ENCODE data around the gene GALNT10. TPM values are rescaled to one million over a fixed set of nuclear protein-coding genes. Genes with fewer than 3 reads are reported as not detected.

The GALNT10 gene
- total and polyA plus RNA-seq, 2 experiments from 2014 or later: 43.0 to 45.9 TPM

DNA sequence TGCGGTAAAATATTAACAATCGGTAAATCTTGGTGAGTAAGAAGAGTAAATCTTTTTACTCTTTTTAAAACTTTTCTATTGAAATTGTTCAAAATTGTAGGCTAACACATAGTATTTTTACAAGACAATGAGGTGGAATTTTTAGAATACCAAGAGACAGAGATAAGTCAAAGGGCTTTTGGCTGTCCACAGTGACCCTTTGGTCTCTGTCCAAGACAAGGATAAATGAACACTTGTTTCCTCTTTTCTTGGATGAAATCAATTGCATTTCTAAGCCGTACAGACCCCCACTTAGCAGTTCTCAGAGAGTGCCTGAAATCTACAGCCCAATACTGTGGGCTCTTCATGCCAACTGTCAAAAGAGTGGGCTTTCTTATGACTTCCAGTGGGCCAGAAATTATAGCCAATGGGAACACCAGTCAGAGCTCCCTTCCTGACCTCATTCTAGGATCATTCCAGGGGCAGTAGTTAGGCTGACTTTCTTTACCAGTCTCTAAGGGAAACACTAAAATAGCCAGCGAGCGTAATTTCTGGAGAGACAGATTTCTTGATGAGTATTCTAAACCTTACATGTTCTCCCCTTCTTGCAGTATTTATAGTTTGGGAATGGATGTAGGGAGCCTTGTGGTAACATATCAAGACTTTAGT is 74.1 kb downstream of the GALNT10 start:
- TF ChIP-seq EZH2 (IDR thresholded peaks at IDR 0.05; ENCODE audit: borderline replicate concordance) (no peak), EZH2phosphoT487 (IDR thresholded peaks at IDR 0.05; ENCODE audit: low read depth, severe bottlenecking, unreplicated experiment) (no peak)
- TF ChIP-seq, protein P1, sequence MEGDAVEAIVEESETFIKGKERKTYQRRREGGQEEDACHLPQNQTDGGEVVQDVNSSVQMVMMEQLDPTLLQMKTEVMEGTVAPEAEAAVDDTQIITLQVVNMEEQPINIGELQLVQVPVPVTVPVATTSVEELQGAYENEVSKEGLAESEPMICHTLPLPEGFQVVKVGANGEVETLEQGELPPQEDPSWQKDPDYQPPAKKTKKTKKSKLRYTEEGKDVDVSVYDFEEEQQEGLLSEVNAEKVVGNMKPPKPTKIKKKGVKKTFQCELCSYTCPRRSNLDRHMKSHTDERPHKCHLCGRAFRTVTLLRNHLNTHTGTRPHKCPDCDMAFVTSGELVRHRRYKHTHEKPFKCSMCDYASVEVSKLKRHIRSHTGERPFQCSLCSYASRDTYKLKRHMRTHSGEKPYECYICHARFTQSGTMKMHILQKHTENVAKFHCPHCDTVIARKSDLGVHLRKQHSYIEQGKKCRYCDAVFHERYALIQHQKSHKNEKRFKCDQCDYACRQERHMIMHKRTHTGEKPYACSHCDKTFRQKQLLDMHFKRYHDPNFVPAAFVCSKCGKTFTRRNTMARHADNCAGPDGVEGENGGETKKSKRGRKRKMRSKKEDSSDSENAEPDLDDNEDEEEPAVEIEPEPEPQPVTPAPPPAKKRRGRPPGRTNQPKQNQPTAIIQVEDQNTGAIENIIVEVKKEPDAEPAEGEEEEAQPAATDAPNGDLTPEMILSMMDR (IDR thresholded peaks at IDR 0.05; ENCODE audit: poor library complexity): no peak
- Histone ChIP-seq H4K20me1 (ENCODE audit: insufficient read depth, poor library complexity, severe bottlenecking) (no peaks in the 10 kb centered on the region), H3K27me3 (no peaks in the 10 kb centered on the region), H3K27ac (no peak overlapping the region), H3K9me3 (ENCODE audit: low read depth) (no peaks in the 10 kb centered on the region), H2AFZ (no peak overlapping the region), H3K4me1 (ENCODE audit: insufficient read depth) (peaks cover 13% of the 10 kb centered on the region), H3K4me3 (no peak overlapping the region), H3K79me2 (no peaks in the 10 kb centered on the region), H3K4me2 (no peak overlapping the region), H3K9me2 (replicated peaks; ENCODE audit: insufficient read depth) (no peaks in the 10 kb centered on the region), H3K36me3 (replicated peaks; ENCODE audit: insufficient read depth, low read depth) (no peaks in the 10 kb centered on the region)
- no peak for DNase-seq (ENCODE audit: low spot score)
- WGBS (ENCODE audit: low lambda C conversion rate, missing lambda C conversion rate): 89% methylated on average over 5 of the region's 5 CpGs

DNA sequence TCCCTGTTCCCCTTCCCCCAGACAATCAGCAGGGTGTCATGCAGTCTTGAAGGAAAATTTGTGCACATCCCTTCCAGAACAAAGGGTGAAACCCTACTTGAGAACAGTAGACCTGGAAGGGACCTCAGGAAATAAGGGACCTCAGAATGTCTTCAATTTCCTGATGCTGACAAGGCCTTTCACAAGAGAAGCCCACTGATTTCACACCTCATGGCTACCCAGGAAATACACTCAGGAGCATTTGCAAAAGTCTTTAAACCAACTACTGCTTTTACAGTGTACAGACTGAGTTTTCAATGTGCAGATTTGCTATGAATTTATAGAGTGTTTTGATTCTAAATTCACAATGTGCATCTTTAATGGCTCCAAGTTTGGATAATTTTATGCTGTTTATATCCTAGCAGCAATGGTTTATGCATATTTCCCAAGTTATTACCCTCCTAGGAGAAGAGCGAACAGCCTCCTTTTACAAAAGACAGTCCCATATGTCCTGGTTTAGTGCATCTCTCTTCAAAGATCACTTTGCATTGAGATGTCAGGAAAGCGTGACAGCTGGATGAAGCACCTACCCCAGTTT is 74.8 kb downstream of the GALNT10 start:
- no peak for DNase-seq (ENCODE audit: low spot score)
- Histone ChIP-seq H3K27me3 (no peaks in the 10 kb centered on the region), H3K4me3 (no peak overlapping the region), H3K79me2 (no peaks in the 10 kb centered on the region), H3K9me3 (ENCODE audit: low read depth) (no peaks in the 10 kb centered on the region), H4K20me1 (ENCODE audit: insufficient read depth, poor library complexity, severe bottlenecking) (no peaks in the 10 kb centered on the region), H3K9me2 (replicated peaks; ENCODE audit: insufficient read depth) (no peaks in the 10 kb centered on the region), H3K4me2 (no peak overlapping the region), H2AFZ (no peak overlapping the region), H3K36me3 (replicated peaks; ENCODE audit: insufficient read depth, low read depth) (no peaks in the 10 kb centered on the region), H3K4me1 (ENCODE audit: insufficient read depth) (peaks cover 13% of the 10 kb centered on the region), H3K27ac (no peak overlapping the region)
- TF ChIP-seq EZH2phosphoT487 (IDR thresholded peaks at IDR 0.05; ENCODE audit: low read depth, severe bottlenecking, unreplicated experiment) (no peak), EZH2 (IDR thresholded peaks at IDR 0.05; ENCODE audit: borderline replicate concordance) (no peak)
- TF ChIP-seq, protein P1 (IDR thresholded peaks at IDR 0.05; ENCODE audit: poor library complexity): no peak
- 88% methylated on average over 2 of the region's 2 CpGs for WGBS (ENCODE audit: low lambda C conversion rate, missing lambda C conversion rate)

DNA sequence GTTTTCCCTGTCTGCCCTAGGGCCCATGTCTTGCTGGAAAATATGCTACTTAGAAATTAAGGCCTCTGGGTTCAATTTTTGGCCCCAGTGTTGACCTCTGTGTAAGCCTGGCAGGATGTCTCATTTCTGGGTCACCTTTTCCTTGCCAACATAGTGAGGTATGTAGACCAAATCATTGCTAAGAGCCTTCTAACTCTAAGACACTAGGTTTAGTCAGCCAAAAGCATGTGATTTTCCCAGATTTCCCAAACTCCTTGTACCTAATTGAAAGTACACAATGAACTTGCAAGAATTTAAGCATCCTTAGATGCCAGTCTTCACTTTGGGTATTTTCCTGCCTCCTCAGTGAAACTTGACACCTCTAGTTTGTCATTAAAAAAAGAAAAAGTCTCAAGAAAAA is 77.0 kb downstream of the GALNT10 start:
- TF ChIP-seq EZH2 (IDR thresholded peaks at IDR 0.05; ENCODE audit: borderline replicate concordance) (no peak), EZH2phosphoT487 (IDR thresholded peaks at IDR 0.05; ENCODE audit: low read depth, severe bottlenecking, unreplicated experiment) (no peak)
- TF ChIP-seq, protein P1 (IDR thresholded peaks at IDR 0.05; ENCODE audit: poor library complexity): no peak
- H3K27me3 ChIP-seq: no peaks in the 10 kb centered on the region
- H3K9me3 ChIP-seq (ENCODE audit: low read depth): no peaks in the 10 kb centered on the region
- no peaks in the 10 kb centered on the region for H3K79me2 ChIP-seq
- no peak overlapping the region for H2AFZ ChIP-seq
- peaks cover 9% of the 10 kb centered on the region for H3K4me1 ChIP-seq (ENCODE audit: insufficient read depth)
- H3K4me3 ChIP-seq: no peak overlapping the region
- no peaks in the 10 kb centered on the region for H3K9me2 ChIP-seq (replicated peaks; ENCODE audit: insufficient read depth)
- no peak overlapping the region for H3K27ac ChIP-seq
- no peaks in the 10 kb centered on the region for H4K20me1 ChIP-seq (ENCODE audit: insufficient read depth, poor library complexity, severe bottlenecking)
- no peaks in the 10 kb centered on the region for H3K36me3 ChIP-seq (replicated peaks; ENCODE audit: insufficient read depth, low read depth)
- no peak for DNase-seq (ENCODE audit: low spot score)
- H3K4me2 ChIP-seq: no peak overlapping the region
